Lower lobe of right lung (tissue), 2 donors: ENCODE results near the gene TNS2. TPM values are rescaled to one million over a fixed set of nuclear protein-coding genes. Genes with fewer than 3 reads are reported as not detected.
"Not testable (repeated sequence)": the region's sequence is repeated elsewhere in the genome, so short reads cannot be mapped to it uniquely, and the experiment has no call there.

Experiments used
- ATAC-seq, 2 donors: fragments of 200-7000 bp; cut with Tn5 transposase; one replicate each; pipeline ENCODE4 v1.9.1; 2020 to 2022; ENCODE audit warnings: mild to moderate bottlenecking in 2 of 2, moderate library complexity in 2 of 2
- DNase-seq: peaks from one replicate; pipeline ENCODE4 v3.0.0-alpha.2; 2020
- H3K27ac ChIP-seq: fragments of 200-600 bp; one replicate; pipeline ENCODE4 v1.8.0; 2022
- H3K27me3 ChIP-seq: fragments of 200-600 bp; one replicate; pipeline ENCODE4 v1.8.0; 2022; ENCODE audit warnings: low read depth
- H3K36me3 ChIP-seq: fragments of 200-600 bp; one replicate; pipeline ENCODE4 v1.8.0; 2022; ENCODE audit warnings: mild to moderate bottlenecking
- H3K4me1 ChIP-seq: fragments of 200-600 bp; one replicate; pipeline ENCODE4 v1.8.0; 2022
- H3K4me3 ChIP-seq: fragments of 200-600 bp; one replicate; pipeline ENCODE4 v1.8.0; 2022; ENCODE audit warnings: mild to moderate bottlenecking
- H3K9me3 ChIP-seq: fragments of 200-600 bp; one replicate; pipeline ENCODE4 v1.8.0; 2022
- CTCF ChIP-seq: fragments of 200-600 bp; IDR thresholded peaks from one replicate; pipeline ENCODE4 v1.8.0; 2022; ENCODE audit warnings: antibody characterized with exemption, mild to moderate bottlenecking
- intact Hi-C: fragments of 100-400 bp; cut with DNase I; formaldehyde crosslinking; loops from one replicate; pipeline ENCODE4 v1.11.0; 2022
- total RNA-seq: library from RNA; stranded (reverse); fragmentation: NEBNext Ultra II Directional; extraction: Animal tissue kit (Norgen Biotek cat#: 25700); gene quantifications from one replicate; pipeline ENCODE4 v1.2.1, GENCODE V29; 2021
- donor health status: DM: no; HTN: yes; CAD: no; lungs with severe emphysema.

Gene TNS2
- total RNA-seq, 1 donor from 2014 or later = 186 TPM

DNA sequence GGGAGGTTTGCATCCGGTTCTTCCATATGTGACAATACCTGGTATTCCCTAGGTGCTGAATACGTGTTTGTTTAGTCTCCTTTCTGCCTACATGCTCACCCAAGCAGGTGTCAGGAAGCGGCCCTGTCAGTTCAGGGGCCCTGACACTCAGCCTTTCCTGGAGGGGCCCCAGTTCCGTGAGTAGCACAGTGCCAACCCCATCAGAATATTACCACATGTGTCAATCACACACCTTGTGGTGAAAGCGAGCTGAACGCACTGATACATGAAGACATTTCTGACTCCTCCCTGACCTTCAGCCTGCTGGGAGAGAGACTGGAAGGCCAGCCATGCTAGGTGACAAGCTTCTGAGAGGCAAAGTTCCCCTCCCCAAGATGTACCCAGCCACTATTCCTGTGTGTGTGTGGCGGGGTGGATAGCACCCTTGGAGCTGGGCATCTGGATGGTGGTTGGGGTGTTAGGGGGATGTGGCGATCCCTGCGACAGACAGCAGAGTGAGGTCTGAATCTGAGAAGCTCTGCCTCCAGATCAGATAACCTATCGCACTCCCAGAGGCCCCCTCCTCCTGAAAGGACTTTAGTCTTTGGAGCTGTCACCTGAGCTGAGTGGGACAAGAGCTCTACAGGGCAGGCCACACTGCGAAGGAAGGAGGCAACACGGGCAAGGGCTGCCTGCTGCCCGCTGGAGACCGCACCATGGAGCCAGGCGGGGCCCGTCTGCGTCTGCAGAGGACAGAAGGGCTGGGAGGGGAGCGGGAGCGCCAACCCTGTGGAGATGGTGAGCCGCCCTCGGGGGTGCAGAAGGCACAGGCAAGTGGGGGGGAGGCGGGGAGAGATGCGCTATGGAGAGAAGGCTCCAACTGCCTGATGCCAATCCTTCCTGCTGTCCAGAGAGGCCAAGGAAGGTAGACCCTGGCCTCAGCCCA is 53.3 kb downstream of the TNS2 start, which contains the start of gene SOAT2:
SOAT2 (plus strand) TSS at position 604 of the 925 bp plus-strand sequence; CDS start at position 696, 92 bp downstream.
- no peak for DNase-seq
- no peaks in the 10 kb centered on the region for H3K36me3 ChIP-seq
- no peak within 1 kb of the TSS for H3K27ac ChIP-seq
- no peaks in the 10 kb centered on the region for H3K9me3 ChIP-seq
- peaks cover 33% of the 10 kb centered on the region for H3K4me1 ChIP-seq
- ATAC-seq = no peak
- no peak for TF ChIP-seq CTCF
- H3K4me3 ChIP-seq = no peak within 1 kb of the TSS
- no peaks in the 10 kb centered on the region for H3K27me3 ChIP-seq
- intact Hi-C loops = no loop called here

GRCh38 chr12:53103860-53104305 is 54.0 kb downstream of the TNS2 start:
- DNase-seq (no peak), ATAC-seq (peak in 1 of 2 donors; percentile 16)
- Histone ChIP-seq H3K27ac (no peak overlapping the region), H3K27me3 (no peaks in the 10 kb centered on the region), H3K36me3 (no peaks in the 10 kb centered on the region), H3K4me1 (peaks cover 26% of the 10 kb centered on the region), H3K9me3 (no peaks in the 10 kb centered on the region), H3K4me3 (no peak overlapping the region)
- intact Hi-C loops = no loop called here
- no peak for TF ChIP-seq CTCF

DNA sequence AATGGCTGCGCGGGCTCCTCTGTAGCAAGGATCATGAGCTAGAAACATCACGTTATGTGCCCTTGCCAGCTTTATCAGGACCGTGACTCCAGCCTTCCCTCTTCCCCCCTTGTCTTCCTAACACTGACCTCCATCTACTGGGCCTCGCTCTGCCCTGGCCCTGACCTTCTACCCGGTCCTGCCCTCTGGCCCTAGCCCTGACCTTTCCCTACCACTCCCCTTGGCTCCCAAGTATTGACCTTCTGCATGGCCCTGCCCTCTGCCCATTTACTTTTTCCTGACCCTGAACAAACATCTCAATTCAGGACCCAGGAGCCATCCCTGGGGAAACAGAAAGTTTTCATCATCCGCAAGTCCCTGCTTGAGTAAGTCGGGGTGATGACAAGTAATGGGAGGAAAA is 55.4 kb downstream of the TNS2 start:
- Histone ChIP-seq H3K9me3 (no peaks in the 10 kb centered on the region), H3K27ac (no peak overlapping the region), H3K4me3 (no peak overlapping the region), H3K4me1 (peaks cover 20% of the 10 kb centered on the region), H3K36me3 (no peaks in the 10 kb centered on the region), H3K27me3 (no peaks in the 10 kb centered on the region)
- intact Hi-C loops = no loop called here
- ATAC-seq (no peak), DNase-seq (no peak)
- no peak for TF ChIP-seq CTCF

GRCh38 chr12:53105712-53106439 is 56.0 kb downstream of the TNS2 start:
- intact Hi-C loops = no loop called here
- H3K27me3 ChIP-seq = no peaks in the 10 kb centered on the region
- no peaks in the 10 kb centered on the region for H3K9me3 ChIP-seq
- H3K27ac ChIP-seq = no peak overlapping the region
- no peak for TF ChIP-seq CTCF
- no peak overlapping the region for H3K4me3 ChIP-seq
- ATAC-seq = no peak
- H3K36me3 ChIP-seq = no peaks in the 10 kb centered on the region
- peaks cover 20% of the 10 kb centered on the region for H3K4me1 ChIP-seq
- DNase-seq = no peak

- Histone ChIP-seq H3K4me3 (no peak overlapping the region), H3K36me3 (no peaks in the 10 kb centered on the region), H3K9me3 (no peaks in the 10 kb centered on the region), H3K4me1 (peaks cover 20% of the 10 kb centered on the region), H3K27ac (no peak overlapping the region), H3K27me3 (no peaks in the 10 kb centered on the region)
- DNase-seq (no peak), ATAC-seq (no peak)
- TF ChIP-seq CTCF = no peak
- intact Hi-C loops = no loop called here
Measured at GRCh38 chr12:53107122-53107521, 57.3 kb downstream of the TNS2 start.

GRCh38 chr12:53112431-53112830 is 62.6 kb downstream of the TNS2 start:
- H3K27me3 ChIP-seq, DNase-seq, H3K9me3 ChIP-seq, H3K27ac ChIP-seq, H3K4me3 ChIP-seq, H3K36me3 ChIP-seq, H3K4me1 ChIP-seq, ATAC-seq, intact Hi-C loops: not testable (repeated sequence)
